DOHH2 (cell line): ENCODE measurements around the gene SGO2.

Experiments
- CTCF ChIP-seq: fragments of 200-600 bp; sonication (generic); IDR thresholded peaks from one replicate; pipeline ENCODE4 v1.5.1; 2014; ENCODE audit warnings: antibody characterized with exemption, mild to moderate bottlenecking, low read depth, low read length; ENCODE audit not compliant: poor library complexity, severe bottlenecking
- EZH2phosphoT487 ChIP-seq: fragments of 200-600 bp; sonication (generic); IDR thresholded peaks from 2 replicates; pipeline ENCODE4 v1.6.1; 2017; ENCODE audit warnings: borderline replicate concordance, mild to moderate bottlenecking, antibody characterized with exemption, low read length, moderate library complexity, mixed read lengths

DNA sequence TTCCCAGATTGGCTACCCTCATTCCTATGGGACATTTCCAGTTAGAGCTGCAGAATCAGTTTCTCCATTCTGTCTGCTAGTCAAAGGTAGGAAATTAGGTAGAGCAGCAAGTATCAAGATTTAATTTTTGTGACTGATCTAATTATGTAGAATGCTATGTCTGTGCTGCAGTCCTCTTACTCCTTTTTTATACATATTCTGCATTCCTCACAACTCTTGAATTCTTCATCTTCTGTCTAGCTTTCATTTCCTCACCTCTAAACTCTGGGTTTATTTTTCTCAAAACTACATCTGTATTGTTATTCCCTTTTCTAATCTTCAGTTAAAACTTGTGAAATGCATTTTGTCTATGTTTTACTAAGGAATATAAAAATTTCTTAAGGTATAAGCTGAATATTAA, 8.6 kb downstream of the SGO2 start:
- TF ChIP-seq CTCF: no peak
- TF ChIP-seq EZH2phosphoT487: no peak
